Fibroblast of pulmonary artery (primary cell): ENCODE measurements around the gene ADRA1B.
"Not testable (repeated sequence)": the region's sequence is repeated elsewhere in the genome, so short reads cannot be mapped to it uniquely, and the experiment has no call there.

ENCODE experiments used
- DNase-seq: peaks from one replicate; pipeline ENCODE4 v3.0.0-alpha.2; 2010; ENCODE audit warnings: low read depth
- H3K4me3 ChIP-seq: replicated peaks from 2 replicates; pipeline ENCODE4 v1.5.1; 2011; ENCODE audit warnings: low read depth, mild to moderate bottlenecking, control low read depth, low read length, moderate library complexity
- TF ChIP-seq, protein P1 (sequence below): IDR thresholded peaks from 2 replicates; pipeline ENCODE4 v1.5.1; 2011; ENCODE audit warnings: mild to moderate bottlenecking, control low read depth, low read length, inconsistent platforms; ENCODE audit errors: missing control alignments

The ADRA1B gene

GRCh38 chr5:159965031-159965837, 49.0 kb downstream of the ADRA1B start:
- TF ChIP-seq, protein P1, sequence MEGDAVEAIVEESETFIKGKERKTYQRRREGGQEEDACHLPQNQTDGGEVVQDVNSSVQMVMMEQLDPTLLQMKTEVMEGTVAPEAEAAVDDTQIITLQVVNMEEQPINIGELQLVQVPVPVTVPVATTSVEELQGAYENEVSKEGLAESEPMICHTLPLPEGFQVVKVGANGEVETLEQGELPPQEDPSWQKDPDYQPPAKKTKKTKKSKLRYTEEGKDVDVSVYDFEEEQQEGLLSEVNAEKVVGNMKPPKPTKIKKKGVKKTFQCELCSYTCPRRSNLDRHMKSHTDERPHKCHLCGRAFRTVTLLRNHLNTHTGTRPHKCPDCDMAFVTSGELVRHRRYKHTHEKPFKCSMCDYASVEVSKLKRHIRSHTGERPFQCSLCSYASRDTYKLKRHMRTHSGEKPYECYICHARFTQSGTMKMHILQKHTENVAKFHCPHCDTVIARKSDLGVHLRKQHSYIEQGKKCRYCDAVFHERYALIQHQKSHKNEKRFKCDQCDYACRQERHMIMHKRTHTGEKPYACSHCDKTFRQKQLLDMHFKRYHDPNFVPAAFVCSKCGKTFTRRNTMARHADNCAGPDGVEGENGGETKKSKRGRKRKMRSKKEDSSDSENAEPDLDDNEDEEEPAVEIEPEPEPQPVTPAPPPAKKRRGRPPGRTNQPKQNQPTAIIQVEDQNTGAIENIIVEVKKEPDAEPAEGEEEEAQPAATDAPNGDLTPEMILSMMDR = peak; percentile 77
- H3K4me3 ChIP-seq = no peak overlapping the region
- DNase-seq = peak; percentile 75

DNA sequence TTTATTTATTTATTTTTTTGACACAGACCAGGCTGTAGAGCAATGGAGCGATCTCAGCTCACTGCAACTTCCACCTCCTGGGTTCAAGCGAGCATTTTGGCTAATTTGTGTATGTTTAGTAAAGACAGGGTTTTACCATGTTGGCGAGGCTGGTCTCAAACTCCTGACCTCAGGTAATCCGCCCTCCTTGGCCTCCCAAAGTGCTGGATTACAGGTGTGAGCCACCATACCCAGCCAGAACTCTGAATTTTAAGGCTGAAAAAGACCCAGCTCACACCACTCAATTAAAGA, 49.5 kb downstream of the ADRA1B start:
- DNase-seq, H3K4me3 ChIP-seq: not testable (repeated sequence)

DNA sequence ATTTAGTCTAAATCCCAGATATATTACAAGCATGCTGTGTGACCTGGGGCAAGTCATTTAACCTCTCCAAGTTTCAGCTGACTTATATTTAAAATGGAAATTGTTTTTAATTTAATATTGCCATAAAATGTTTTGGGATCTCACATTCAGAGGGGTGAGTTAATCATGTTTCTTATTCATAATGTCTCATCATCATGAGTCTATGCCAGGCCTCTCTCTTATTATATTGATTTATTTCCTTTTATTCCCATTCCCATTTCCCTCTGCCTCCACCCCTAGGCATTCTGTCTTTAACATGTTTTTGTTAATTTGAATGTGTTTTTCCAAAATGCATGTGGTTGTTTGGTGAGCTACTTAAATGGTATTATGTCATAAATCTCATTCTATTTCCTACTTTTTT, 53.7 kb downstream of the ADRA1B start:
- no peak overlapping the region for H3K4me3 ChIP-seq
- TF ChIP-seq, protein P1 = no peak
- no peak for DNase-seq

GRCh38 chr5:159971038-159971437, 54.8 kb downstream of the ADRA1B start:
- H3K4me3 ChIP-seq = no peak overlapping the region

DNA sequence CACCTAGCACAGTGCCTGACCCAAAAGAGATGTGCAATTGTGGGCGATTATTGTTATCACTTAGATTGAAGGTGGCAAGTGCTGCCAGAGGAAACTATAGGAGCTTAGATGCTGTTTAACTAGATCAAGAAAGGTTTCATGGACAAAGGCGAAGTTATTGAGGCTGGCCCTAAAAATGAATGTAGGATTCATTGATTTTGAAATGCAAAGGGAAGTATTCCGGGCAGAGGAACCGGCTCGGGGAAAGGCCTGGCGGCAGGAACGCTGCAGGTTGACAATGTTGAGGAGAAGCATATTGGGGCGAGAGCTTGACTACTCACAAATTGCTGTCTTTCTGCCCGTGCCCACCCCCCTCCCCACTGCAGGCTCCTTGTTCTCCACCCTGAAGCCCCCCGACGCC, 55.2 kb downstream of the ADRA1B start:
- TF ChIP-seq, protein P1 = no peak
- no peak for DNase-seq
- peak overlapping the region; percentile 16 for H3K4me3 ChIP-seq

More at GRCh38 chr5:159971038-159971437, 54.8 kb downstream of the ADRA1B start:
- DNase-seq = peak; percentile 50
- TF ChIP-seq, protein P1 = no peak

GRCh38 chr5:159971931-159972461, 55.7 kb downstream of the ADRA1B start:
- peak overlapping the region; percentile 16 for H3K4me3 ChIP-seq
- no peak for DNase-seq
- TF ChIP-seq, protein P1 = no peak

DNA sequence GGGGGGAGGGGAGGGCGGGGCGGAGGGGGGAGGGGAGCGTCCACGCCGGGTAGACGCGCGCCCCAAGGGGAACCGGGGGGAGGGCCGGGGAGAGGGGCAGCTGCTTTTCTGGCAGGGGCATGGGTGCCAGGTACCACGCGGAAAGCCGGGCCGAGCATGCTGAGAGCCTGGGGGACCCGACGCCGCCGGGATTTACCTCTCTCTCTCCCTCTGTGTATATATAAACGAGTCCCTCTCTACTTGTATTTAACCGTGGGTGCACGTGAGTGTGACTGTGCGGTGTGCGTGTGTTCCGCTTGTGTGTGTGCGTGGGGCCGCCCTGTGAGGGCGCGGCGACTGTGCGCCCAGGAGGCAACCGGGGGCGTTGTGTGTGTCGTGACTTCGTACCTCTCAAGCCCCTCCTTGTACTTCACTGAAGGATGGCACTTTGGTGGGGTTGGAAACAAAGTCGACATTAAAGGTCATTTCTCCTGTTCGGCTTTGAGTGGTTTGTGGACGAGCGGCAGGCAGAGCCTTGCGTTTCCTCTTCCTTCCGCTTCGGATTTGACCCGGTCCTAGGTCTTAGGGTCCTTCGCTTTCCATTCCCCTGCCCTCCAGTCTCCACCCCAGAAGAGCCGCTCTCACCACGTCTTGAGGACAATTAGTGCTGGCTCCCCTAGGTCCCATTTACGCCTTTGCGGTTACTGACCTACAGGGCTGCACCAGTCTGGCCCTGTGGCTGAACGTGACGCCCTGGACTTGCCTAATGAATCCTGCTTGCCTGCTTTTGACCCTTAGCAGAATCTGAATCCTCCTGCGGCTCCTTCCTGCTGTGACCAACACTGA, 56.5 kb downstream of the ADRA1B start:
- no peak overlapping the region for H3K4me3 ChIP-seq
- DNase-seq = no peak
- TF ChIP-seq, protein P1 = no peak
